Immature natural killer cell (primary cell): ENCODE data around the gene TEDC1. TPM values are rescaled to one million over a fixed set of nuclear protein-coding genes. Genes with fewer than 3 reads are reported as not detected.

ENCODE experiments used
- DNase-seq, 3 donors: peaks; one replicate each; pipeline ENCODE4 v3.0.0; 2022; ENCODE audit warnings: mixed read lengths in 1 of 3
- H3K27ac Mint-ChIP-seq, 6 donors: one replicate each; pipeline ENCODE4 v1.8.0; 2020; ENCODE audit warnings: mixed read lengths in 6 of 6, mild to moderate bottlenecking in 5 of 6, inconsistent platforms in 4 of 6, moderate library complexity in 3 of 6
- H3K27me3 Mint-ChIP-seq, 3 donors: one replicate each; pipeline ENCODE4 v1.8.0; 2020 to 2021; ENCODE audit warnings: low read depth in 3 of 3, mild to moderate bottlenecking in 3 of 3, mixed read lengths in 3 of 3, moderate library complexity in 3 of 3, inconsistent platforms in 1 of 3
- H3K36me3 Mint-ChIP-seq, 3 donors: one replicate each; pipeline ENCODE4 v1.8.0; 2020; ENCODE audit warnings: mixed read lengths in 3 of 3, inconsistent platforms in 2 of 3, mild to moderate bottlenecking in 2 of 3
- H3K4me1 Mint-ChIP-seq, 2 donors: one replicate each; pipeline ENCODE4 v1.8.0; 2020; ENCODE audit warnings: inconsistent platforms in 2 of 2, mild to moderate bottlenecking in 2 of 2, mixed read lengths in 2 of 2, moderate library complexity in 1 of 2
- H3K4me3 Mint-ChIP-seq, 5 donors: one replicate each; pipeline ENCODE4 v1.8.0; 2020; ENCODE audit warnings: mild to moderate bottlenecking in 5 of 5, mixed read lengths in 5 of 5, inconsistent platforms in 3 of 5, moderate library complexity in 3 of 5
- H3K9me3 Mint-ChIP-seq, 6 donors: one replicate each; pipeline ENCODE4 v1.8.0; 2020; ENCODE audit warnings: mild to moderate bottlenecking in 6 of 6, mixed read lengths in 6 of 6, inconsistent platforms in 4 of 6, moderate library complexity in 3 of 6
- polyA plus RNA-seq, 3 donors: library from polyadenylated mRNA; unstranded; fragments of 300-500 nt; fragmentation: Illumina TruSeq; gene quantifications; one replicate each; pipeline ENCODE4 v1.2.3, GENCODE V29; 2021

Gene TEDC1
- polyA plus RNA-seq, 3 donors from 2014 or later: 11.4 to 20.3 (median 15.9) TPM

DNA sequence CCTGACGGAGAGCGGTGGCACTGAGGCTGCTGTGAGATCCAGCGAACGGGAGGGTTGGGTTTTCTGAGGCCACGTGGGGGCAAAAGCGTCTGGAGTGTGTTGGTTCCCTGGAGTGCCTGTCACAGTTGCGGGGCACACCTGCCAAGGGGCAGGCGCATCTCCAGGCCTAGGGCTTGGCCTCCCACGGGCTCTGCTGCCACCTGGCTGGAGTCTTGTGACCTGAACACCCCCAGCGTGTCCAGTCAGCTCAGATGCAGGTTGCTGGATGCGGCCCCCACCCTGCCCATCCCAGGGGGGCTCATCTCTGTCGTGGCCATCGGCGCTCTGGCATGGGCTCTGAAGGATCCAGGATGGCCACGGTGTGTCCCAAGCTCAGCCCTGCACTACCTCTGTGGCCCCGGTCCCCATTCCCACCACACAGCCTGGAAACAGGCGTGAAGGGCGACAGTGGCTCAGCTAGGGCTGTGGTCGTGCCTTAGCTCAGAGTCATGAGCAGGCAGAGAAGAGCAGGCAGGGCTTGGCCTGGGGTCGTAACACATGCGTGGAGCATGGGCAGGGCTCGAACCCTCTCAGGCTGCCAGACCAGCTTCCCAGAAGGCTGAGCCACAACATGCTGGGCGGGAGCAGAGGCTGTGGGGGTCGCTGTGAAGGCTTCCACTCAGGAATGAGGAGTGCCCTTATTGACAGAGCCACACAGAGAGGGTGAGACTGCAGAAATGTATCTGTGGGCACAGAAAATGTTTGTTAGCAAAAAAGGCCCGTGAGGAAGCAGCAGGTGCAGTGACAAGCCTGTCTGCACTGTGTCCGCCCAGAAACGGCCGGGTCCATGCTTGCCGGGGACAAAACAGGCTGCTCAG is 40.0 kb upstream of the TEDC1 start:
- Mint-ChIP-seq H3K27me3 (peaks cover 0 to 2% (median 2%) of the 10 kb centered on the region in 3 donors), H3K4me3 (no peak overlapping the region), H3K27ac (no peak overlapping the region), H3K4me1 (no peaks in the 10 kb centered on the region), H3K9me3 (no peaks in the 10 kb centered on the region), H3K36me3 (peaks cover 6 to 11% (median 7%) of the 10 kb centered on the region in 3 donors)
- no peak for DNase-seq

- no peak overlapping the region for H3K27ac Mint-ChIP-seq
- peaks cover 0 to 2% (median 0%) of the 10 kb centered on the region in 3 donors for H3K27me3 Mint-ChIP-seq
- peaks cover 6 to 11% (median 7%) of the 10 kb centered on the region in 3 donors for H3K36me3 Mint-ChIP-seq
- no peaks in the 10 kb centered on the region for H3K9me3 Mint-ChIP-seq
- H3K4me3 Mint-ChIP-seq: no peak overlapping the region
- no peak for DNase-seq
- no peaks in the 10 kb centered on the region for H3K4me1 Mint-ChIP-seq
Observed at GRCh38 chr14:105452963-105453362, 38.1 kb upstream of the TEDC1 start.

DNA sequence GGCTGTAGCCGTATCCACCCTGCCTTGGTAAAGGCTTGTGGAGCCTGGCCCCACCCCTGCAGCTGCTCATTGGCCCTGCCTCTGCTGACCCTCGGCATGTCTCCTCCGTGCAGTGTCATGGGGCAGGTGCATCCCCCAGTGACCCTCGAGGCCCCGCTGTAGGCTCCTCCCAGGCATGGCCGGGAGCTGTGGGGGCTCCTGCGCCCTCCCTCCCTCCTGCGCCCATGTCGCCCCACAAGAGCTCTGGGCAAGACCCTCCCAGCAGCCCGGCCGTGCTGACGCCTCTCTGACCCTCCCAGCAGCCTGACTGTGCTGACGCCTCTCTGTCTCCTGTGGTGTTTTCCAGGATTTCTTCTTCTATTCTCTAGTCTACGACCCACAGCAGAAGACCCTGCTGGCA is 37.2 kb upstream of the TEDC1 start:
- Mint-ChIP-seq H3K4me1 (no peaks in the 10 kb centered on the region), H3K9me3 (no peaks in the 10 kb centered on the region), H3K27ac (no peak overlapping the region), H3K27me3 (peaks cover 0 to 2% (median 0%) of the 10 kb centered on the region in 3 donors), H3K4me3 (no peak overlapping the region), H3K36me3 (peaks cover 6 to 11% (median 7%) of the 10 kb centered on the region in 3 donors)
- DNase-seq: no peak

- Mint-ChIP-seq H3K9me3 (no peaks in the 10 kb centered on the region), H3K4me1 (no peaks in the 10 kb centered on the region), H3K27ac (no peak overlapping the region), H3K36me3 (peaks cover 6 to 11% (median 7%) of the 10 kb centered on the region in 3 donors), H3K4me3 (no peak overlapping the region), H3K27me3 (peaks cover 0 to 2% (median 0%) of the 10 kb centered on the region in 3 donors)
- no peak for DNase-seq
Observed at GRCh38 chr14:105455086-105455640, 35.9 kb upstream of the TEDC1 start.

GRCh38 chr14:105455766-105456660 is 35.0 kb upstream of the TEDC1 start:
- Mint-ChIP-seq H3K4me1 (no peaks in the 10 kb centered on the region), H3K27ac (no peak overlapping the region), H3K4me3 (no peak overlapping the region), H3K9me3 (no peaks in the 10 kb centered on the region), H3K27me3 (peaks cover 0 to 2% (median 0%) of the 10 kb centered on the region in 3 donors), H3K36me3 (peaks cover 6 to 11% (median 7%) of the 10 kb centered on the region in 3 donors)
- DNase-seq: no peak

- Mint-ChIP-seq H3K36me3 (peaks cover 5 to 15% (median 7%) of the 10 kb centered on the region in 3 donors), H3K4me1 (no peaks in the 10 kb centered on the region), H3K4me3 (no peak overlapping the region), H3K27me3 (peaks cover 0 to 2% (median 0%) of the 10 kb centered on the region in 3 donors), H3K27ac (no peak overlapping the region), H3K9me3 (no peaks in the 10 kb centered on the region)
- no peak for DNase-seq
Observed at GRCh38 chr14:105456736-105457617, 34.1 kb upstream of the TEDC1 start.

DNA sequence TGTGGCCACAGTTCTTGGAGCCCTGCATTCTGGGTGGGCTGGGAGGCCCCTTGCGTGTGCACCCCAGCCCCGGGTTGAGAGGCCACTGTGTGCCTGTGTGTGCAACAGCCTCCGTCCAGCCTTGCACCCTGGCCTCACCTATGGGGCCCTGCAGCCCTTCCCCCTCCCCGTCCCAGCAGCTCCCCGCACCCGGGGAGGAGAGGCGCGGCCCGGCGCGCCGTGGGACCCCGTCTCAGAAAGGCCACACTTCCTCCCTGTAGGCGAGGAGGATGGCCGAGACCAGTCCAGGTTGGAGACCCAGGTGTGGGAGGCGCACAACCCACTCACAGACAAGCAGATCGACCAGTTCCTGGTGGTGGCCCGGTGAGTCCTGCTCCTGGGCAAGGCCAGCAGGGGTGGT is 33.0 kb upstream of the TEDC1 start:
- no peak overlapping the region for H3K27ac Mint-ChIP-seq
- H3K4me1 Mint-ChIP-seq: no peaks in the 10 kb centered on the region
- no peaks in the 10 kb centered on the region for H3K9me3 Mint-ChIP-seq
- DNase-seq: no peak
- H3K36me3 Mint-ChIP-seq: peaks cover 0 to 11% (median 3%) of the 10 kb centered on the region in 3 donors
- no peak overlapping the region for H3K4me3 Mint-ChIP-seq
- H3K27me3 Mint-ChIP-seq: peaks cover 0 to 2% (median 0%) of the 10 kb centered on the region in 3 donors

GRCh38 chr14:105458571-105458970 is 32.5 kb upstream of the TEDC1 start:
- Mint-ChIP-seq H3K4me1 (no peaks in the 10 kb centered on the region), H3K27me3 (peaks cover 0 to 2% (median 0%) of the 10 kb centered on the region in 3 donors), H3K27ac (no peak overlapping the region), H3K36me3 (peaks cover 0 to 8% (median 0%) of the 10 kb centered on the region in 3 donors), H3K9me3 (no peaks in the 10 kb centered on the region), H3K4me3 (no peak overlapping the region)
- no peak for DNase-seq

DNA sequence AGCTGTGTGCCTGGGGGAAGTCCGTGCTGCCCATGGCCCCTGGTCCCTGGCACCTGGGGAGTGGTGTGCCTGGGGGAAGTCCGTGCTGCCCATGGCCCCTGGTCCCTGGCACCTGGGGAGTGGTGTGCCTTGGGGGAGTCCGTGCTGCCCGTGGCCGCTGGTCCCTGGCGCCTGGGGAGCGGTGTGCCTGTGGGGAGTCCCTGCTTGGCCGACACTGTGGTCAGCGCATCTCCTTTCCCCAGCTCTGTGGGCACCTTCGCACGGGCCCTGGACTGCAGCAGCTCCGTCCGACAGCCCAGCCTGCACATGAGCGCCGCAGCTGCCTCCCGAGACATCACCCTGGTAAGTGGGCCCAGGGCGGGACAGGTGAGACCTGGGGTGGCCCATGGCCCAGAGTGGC is 30.9 kb upstream of the TEDC1 start:
- Mint-ChIP-seq H3K9me3 (no peaks in the 10 kb centered on the region), H3K27me3 (no peaks in the 10 kb centered on the region), H3K36me3 (peaks cover 0 to 8% (median 0%) of the 10 kb centered on the region in 3 donors), H3K4me3 (no peak overlapping the region), H3K4me1 (no peaks in the 10 kb centered on the region), H3K27ac (no peak overlapping the region)
- no peak for DNase-seq

- Mint-ChIP-seq H3K36me3 (peaks cover 0 to 4% (median 0%) of the 10 kb centered on the region in 3 donors), H3K4me1 (no peaks in the 10 kb centered on the region), H3K27me3 (no peaks in the 10 kb centered on the region), H3K27ac (no peak overlapping the region), H3K9me3 (no peaks in the 10 kb centered on the region), H3K4me3 (no peak overlapping the region)
- no peak for DNase-seq
Observed at GRCh38 chr14:105460616-105461015, 30.4 kb upstream of the TEDC1 start.

GRCh38 chr14:105461903-105462302 is 29.1 kb upstream of the TEDC1 start:
- peaks cover 0 to 4% (median 0%) of the 10 kb centered on the region in 3 donors for H3K36me3 Mint-ChIP-seq
- DNase-seq: no peak
- no peak overlapping the region for H3K27ac Mint-ChIP-seq
- no peaks in the 10 kb centered on the region for H3K9me3 Mint-ChIP-seq
- no peak overlapping the region for H3K4me3 Mint-ChIP-seq
- no peaks in the 10 kb centered on the region for H3K27me3 Mint-ChIP-seq
- H3K4me1 Mint-ChIP-seq: no peaks in the 10 kb centered on the region

- Mint-ChIP-seq H3K27ac (no peak overlapping the region), H3K9me3 (no peaks in the 10 kb centered on the region), H3K4me3 (no peak overlapping the region), H3K4me1 (no peaks in the 10 kb centered on the region), H3K27me3 (no peaks in the 10 kb centered on the region), H3K36me3 (peaks cover 0 to 4% (median 0%) of the 10 kb centered on the region in 3 donors)
- DNase-seq: no peak
Observed at GRCh38 chr14:105464501-105464900, 26.5 kb upstream of the TEDC1 start.
